Keratinocyte (primary cell): ENCODE data around the gene TXK. TPM values are rescaled to one million over a fixed set of nuclear protein-coding genes. Genes with fewer than 3 reads are reported as not detected.
A peak's percentile ranks its signal among the peaks of the same experiment; 100 is the strongest.

Experiments
- DNase-seq: peaks from one replicate; pipeline ENCODE4 v3.0.0-alpha.2; 2011; ENCODE audit warnings: low read depth, missing footprints, low spot score
- FAIRE-seq: peaks from 2 replicates; lab custom pipeline; 2011; peaks lifted over from hg19 to GRCh38; lab: Jason Lieb, UNC
- H2AFZ ChIP-seq: 2 replicates; pipeline ENCODE4 v1.6.0; 2012; ENCODE audit warnings: low read length, control low read depth, inconsistent platforms; ENCODE audit not compliant: control insufficient read depth
- H3K27ac ChIP-seq: 2 replicates; pipeline ENCODE4 v1.5.1; 2011; ENCODE audit warnings: low read length; ENCODE audit not compliant: control insufficient read depth, insufficient read depth
- H3K27me3 ChIP-seq: 3 replicates; pipeline ENCODE4 v1.6.0; 2011; ENCODE audit warnings: low read length; ENCODE audit not compliant: control insufficient read depth, insufficient read depth; ENCODE audit errors: extremely low read depth
- H3K36me3 ChIP-seq, 2 experiments: 2 replicates in 1 of 2; 3 replicates in 1 of 2; pipeline ENCODE4 v1.5.1; 2011; ENCODE audit warnings: low read length in 2 of 2, mild to moderate bottlenecking in 1 of 2; ENCODE audit not compliant: control insufficient read depth in 2 of 2, insufficient read depth in 2 of 2; ENCODE audit errors: extremely low read depth in 1 of 2
- H3K4me1 ChIP-seq: 3 replicates; pipeline ENCODE4 v1.5.1; 2011; ENCODE audit warnings: low read length; ENCODE audit not compliant: control insufficient read depth, insufficient read depth; ENCODE audit errors: extremely low read depth
- H3K4me2 ChIP-seq: 3 replicates; pipeline ENCODE4 v1.6.0; 2011; ENCODE audit warnings: low read depth, low read length; ENCODE audit not compliant: control insufficient read depth, insufficient read depth; ENCODE audit errors: extremely low read depth
- H3K4me3 ChIP-seq, 3 experiments: fragments of 200-600 bp in 1 of 3; sonication (generic) in 1 of 3; 2 replicates in 2 of 3; 3 replicates in 1 of 3; pipeline ENCODE4 v1.5.1; 2011 to 2016; ENCODE audit warnings: low read length in 3 of 3, mild to moderate bottlenecking in 3 of 3, control low read depth in 2 of 3, inconsistent platforms in 1 of 3, low read depth in 1 of 3, mixed read lengths in 1 of 3, mixed run types in 1 of 3, moderate library complexity in 1 of 3; ENCODE audit not compliant: control insufficient read depth in 2 of 3, insufficient read depth in 2 of 3; ENCODE audit errors: extremely low read depth in 1 of 3
- H3K79me2 ChIP-seq: 2 replicates; pipeline ENCODE4 v1.6.0; 2012; ENCODE audit warnings: low read length; ENCODE audit not compliant: control insufficient read depth, insufficient read depth
- H3K9ac ChIP-seq: 3 replicates; pipeline ENCODE4 v1.6.0; 2011; ENCODE audit warnings: low read length; ENCODE audit not compliant: control insufficient read depth, insufficient read depth; ENCODE audit errors: extremely low read depth
- H3K9me1 ChIP-seq: 3 replicates; pipeline ENCODE4 v1.6.0; 2011; ENCODE audit warnings: low read length; ENCODE audit not compliant: control insufficient read depth, insufficient read depth; ENCODE audit errors: extremely low read depth
- H3K9me3 ChIP-seq: 2 replicates; pipeline ENCODE4 v1.5.1; 2012; ENCODE audit warnings: low read depth, low read length; ENCODE audit not compliant: control insufficient read depth
- H4K20me1 ChIP-seq: 3 replicates; pipeline ENCODE4 v1.6.0; 2011; ENCODE audit warnings: low read length; ENCODE audit not compliant: control insufficient read depth, insufficient read depth; ENCODE audit errors: extremely low read depth
- CTCF ChIP-seq, 3 experiments: IDR thresholded peaks in 1 of 3; conservative IDR thresholded peaks in 1 of 3; optimal IDR thresholded peaks in 1 of 3; 2 replicates in 2 of 3; 3 replicates in 1 of 3; pipeline versions ENCODE3 to v1.5.1; 2011; ENCODE audit warnings: low read length in 3 of 3, mild to moderate bottlenecking in 3 of 3, moderate library complexity in 2 of 3, control low read depth in 1 of 3, inconsistent platforms in 1 of 3; ENCODE audit not compliant: insufficient read depth in 2 of 3; ENCODE audit errors: extremely low read depth in 1 of 3
- EZH2 ChIP-seq: IDR thresholded peaks from one replicate; pipeline ENCODE4 v1.6.1; 2012; ENCODE audit warnings: inconsistent platforms, mild to moderate bottlenecking, low read length, moderate library complexity
- dilution Hi-C: fragments of 300-500 bp; cut with MboI; formaldehyde crosslinking; loops from one replicate; pipeline ENCODE4 v1.7.0; 2020; ENCODE audit warnings: low sequenced_read_pairs; ENCODE audit not compliant: extremely low pct_ligation_motif_present
- polyA plus RNA-seq, 5 experiments: library from polyadenylated mRNA; depleted of rRNA in 3 of 5; stranded (reverse) in 3 of 5; stranded (forward) in 1 of 5; unstranded in 1 of 5; fragments of >200 nt; gene quantifications; 1 replicate in 1 of 5; 2 replicates in 3 of 5; 3 replicates in 1 of 5; pipeline versions ENCODE4 v1.2.1 to v1.2.3, GENCODE V29; 2011 to 2012; ENCODE audit warnings: missing spikeins in 2 of 5, low read depth in 1 of 5, low replicate concordance in 1 of 5

The TXK gene
- polyA plus RNA-seq, 1 donor (not counting 4 experiments of a cell fraction or from before 2014, with no cell fraction given): 0.12 TPM

GRCh38 chr4:48127231-48127630 is 6.8 kb downstream of the TXK start:
- Histone ChIP-seq H3K9me3 (no peaks in the 10 kb centered on the region), H3K4me1 (peaks cover 15% of the 10 kb centered on the region), H3K4me2 (peak overlapping the region; percentile 88), H3K79me2 (no peaks in the 10 kb centered on the region), H3K27ac (no peak overlapping the region), H3K4me3 (no peak overlapping the region), H3K27me3 (no peaks in the 10 kb centered on the region), H4K20me1 (no peaks in the 10 kb centered on the region), H2AFZ (no peak overlapping the region), H3K9ac (no peak overlapping the region), H3K36me3 (no peaks in the 10 kb centered on the region), H3K9me1 (no peaks in the 10 kb centered on the region)
- FAIRE-seq: no peak
- no peak for TF ChIP-seq CTCF (optimal IDR thresholded peaks at IDR 0.05 in 1 of 3, IDR thresholded peaks at IDR 0.05 in 1 of 3, conservative IDR thresholded peaks at IDR 0.05 in 1 of 3; ENCODE audit: extremely low read depth in 1 of 3, insufficient read depth in 2 of 3, low read length in 3 of 3)
- no peak for TF ChIP-seq EZH2
- dilution Hi-C loops: no loop called here
- no peak for DNase-seq

GRCh38 chr4:48126621-48127020 is 7.4 kb downstream of the TXK start:
- H3K79me2 ChIP-seq: no peaks in the 10 kb centered on the region
- H3K36me3 ChIP-seq: no peaks in the 10 kb centered on the region
- no peaks in the 10 kb centered on the region for H3K27me3 ChIP-seq
- no peak overlapping the region for H3K4me2 ChIP-seq
- H3K4me1 ChIP-seq: peaks cover 15% of the 10 kb centered on the region
- dilution Hi-C loops: no loop called here
- no peak overlapping the region for H3K27ac ChIP-seq
- TF ChIP-seq EZH2: no peak
- no peak for TF ChIP-seq CTCF (optimal IDR thresholded peaks at IDR 0.05 in 1 of 3, IDR thresholded peaks at IDR 0.05 in 1 of 3, conservative IDR thresholded peaks at IDR 0.05 in 1 of 3; ENCODE audit: extremely low read depth in 1 of 3, insufficient read depth in 2 of 3, low read length in 3 of 3)
- no peaks in the 10 kb centered on the region for H4K20me1 ChIP-seq
- no peaks in the 10 kb centered on the region for H3K9me1 ChIP-seq
- no peak overlapping the region for H2AFZ ChIP-seq
- no peak for FAIRE-seq
- DNase-seq: no peak
- H3K9me3 ChIP-seq: no peaks in the 10 kb centered on the region
- H3K9ac ChIP-seq: no peak overlapping the region
- H3K4me3 ChIP-seq: no peak overlapping the region
